NB4 (cell line): ENCODE data around the gene WIPF3.

ENCODE experiments used
- DNase-seq: peaks from one replicate; pipeline ENCODE4 v3.0.0; 2010; ENCODE audit warnings: low read depth
- H3K4me3 ChIP-seq: one replicate; pipeline ENCODE4 v1.5.1; 2011; ENCODE audit warnings: mild to moderate bottlenecking, low read depth, low read length, moderate library complexity
- MYC ChIP-seq: IDR thresholded peaks from 2 replicates; pipeline ENCODE4 v1.6.1; 2011; ENCODE audit warnings: low read depth, low read length
- POLR2A ChIP-seq: IDR thresholded peaks from 2 replicates; pipeline ENCODE4 v1.6.1; 2011; ENCODE audit warnings: mild to moderate bottlenecking; ENCODE audit not compliant: insufficient read length; ENCODE audit errors: extremely low read depth
- TF ChIP-seq, protein P1 (sequence below): IDR thresholded peaks from 2 replicates; pipeline ENCODE4 v1.6.1; 2011; ENCODE audit warnings: low read depth, low read length
- TF ChIP-seq, protein P2 (sequence below): IDR thresholded peaks from one replicate; pipeline ENCODE4 v1.5.1; 2012; ENCODE audit warnings: low read depth, low read length

WIPF3 gene

DNA sequence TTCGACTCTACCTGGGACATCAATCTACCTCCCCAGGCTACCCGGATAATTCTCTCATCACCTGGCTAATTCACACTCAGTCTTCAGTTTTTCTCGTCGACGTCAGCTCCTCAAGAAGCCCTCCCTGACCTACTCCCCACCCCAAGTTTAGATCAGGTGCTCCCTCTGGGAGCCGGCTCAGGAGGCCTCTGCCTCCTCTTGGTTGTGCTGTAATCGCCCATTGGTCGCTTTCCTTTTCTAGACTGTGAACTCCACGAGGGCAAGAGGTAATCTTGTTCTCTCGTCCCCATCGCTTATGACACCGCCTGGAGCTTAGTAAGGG, 461 bp upstream of the WIPF3 start:
- no peak overlapping the region for H3K4me3 ChIP-seq
- DNase-seq, result no peak
- TF ChIP-seq POLR2A (no peak), MYC (no peak)
- TF ChIP-seq, protein P1, sequence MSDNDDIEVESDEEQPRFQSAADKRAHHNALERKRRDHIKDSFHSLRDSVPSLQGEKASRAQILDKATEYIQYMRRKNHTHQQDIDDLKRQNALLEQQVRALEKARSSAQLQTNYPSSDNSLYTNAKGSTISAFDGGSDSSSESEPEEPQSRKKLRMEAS, result no peak
- TF ChIP-seq, protein P2, sequence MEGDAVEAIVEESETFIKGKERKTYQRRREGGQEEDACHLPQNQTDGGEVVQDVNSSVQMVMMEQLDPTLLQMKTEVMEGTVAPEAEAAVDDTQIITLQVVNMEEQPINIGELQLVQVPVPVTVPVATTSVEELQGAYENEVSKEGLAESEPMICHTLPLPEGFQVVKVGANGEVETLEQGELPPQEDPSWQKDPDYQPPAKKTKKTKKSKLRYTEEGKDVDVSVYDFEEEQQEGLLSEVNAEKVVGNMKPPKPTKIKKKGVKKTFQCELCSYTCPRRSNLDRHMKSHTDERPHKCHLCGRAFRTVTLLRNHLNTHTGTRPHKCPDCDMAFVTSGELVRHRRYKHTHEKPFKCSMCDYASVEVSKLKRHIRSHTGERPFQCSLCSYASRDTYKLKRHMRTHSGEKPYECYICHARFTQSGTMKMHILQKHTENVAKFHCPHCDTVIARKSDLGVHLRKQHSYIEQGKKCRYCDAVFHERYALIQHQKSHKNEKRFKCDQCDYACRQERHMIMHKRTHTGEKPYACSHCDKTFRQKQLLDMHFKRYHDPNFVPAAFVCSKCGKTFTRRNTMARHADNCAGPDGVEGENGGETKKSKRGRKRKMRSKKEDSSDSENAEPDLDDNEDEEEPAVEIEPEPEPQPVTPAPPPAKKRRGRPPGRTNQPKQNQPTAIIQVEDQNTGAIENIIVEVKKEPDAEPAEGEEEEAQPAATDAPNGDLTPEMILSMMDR, result no peak

DNA sequence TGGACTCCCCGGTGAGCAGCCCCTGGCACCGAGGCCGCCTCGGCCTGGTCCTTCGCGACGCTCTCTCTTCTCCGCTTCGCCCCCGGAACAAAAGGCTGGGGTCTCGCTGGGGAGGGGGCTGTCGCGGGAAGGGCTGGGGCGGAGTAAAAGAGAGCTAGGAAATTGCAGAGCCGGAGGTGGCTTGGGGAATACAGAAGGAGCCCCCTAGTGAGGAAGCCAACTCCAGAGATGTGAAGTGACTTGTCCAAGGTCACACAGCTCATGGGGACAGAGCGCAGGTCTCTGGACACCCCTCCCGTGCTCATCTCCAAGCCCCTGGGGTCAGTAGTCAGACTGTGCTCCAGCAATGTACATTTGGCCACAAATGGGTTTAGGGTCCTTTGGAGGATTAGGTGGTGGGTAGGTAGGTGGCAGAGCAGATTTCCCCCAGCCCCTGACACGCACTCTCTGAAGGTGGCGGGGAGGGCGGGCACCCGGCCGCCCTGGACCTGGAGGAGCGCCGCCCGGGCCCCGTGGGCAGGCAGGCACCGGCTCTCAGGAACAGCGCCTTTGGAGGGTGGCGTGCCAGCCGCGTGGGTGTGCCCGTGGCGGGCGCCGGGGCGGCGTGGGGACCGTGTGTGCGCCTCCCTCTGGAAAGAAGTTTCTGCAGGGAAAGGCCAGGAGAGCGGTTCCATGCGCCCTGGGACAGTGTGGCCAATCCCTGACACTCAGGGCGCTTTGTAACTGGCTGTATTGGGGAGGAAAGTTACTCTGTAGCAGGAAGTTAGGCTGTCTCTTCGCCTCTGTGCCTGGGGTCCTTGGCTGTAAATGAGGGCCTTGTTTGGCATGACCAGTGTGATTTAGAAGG, 910 bp downstream of the WIPF3 start:
- DNase-seq, result no peak
- TF ChIP-seq POLR2A (no peak), MYC (no peak)
- TF ChIP-seq, protein P1, result no peak
- TF ChIP-seq, protein P2, result no peak
- no peak overlapping the region for H3K4me3 ChIP-seq

DNA sequence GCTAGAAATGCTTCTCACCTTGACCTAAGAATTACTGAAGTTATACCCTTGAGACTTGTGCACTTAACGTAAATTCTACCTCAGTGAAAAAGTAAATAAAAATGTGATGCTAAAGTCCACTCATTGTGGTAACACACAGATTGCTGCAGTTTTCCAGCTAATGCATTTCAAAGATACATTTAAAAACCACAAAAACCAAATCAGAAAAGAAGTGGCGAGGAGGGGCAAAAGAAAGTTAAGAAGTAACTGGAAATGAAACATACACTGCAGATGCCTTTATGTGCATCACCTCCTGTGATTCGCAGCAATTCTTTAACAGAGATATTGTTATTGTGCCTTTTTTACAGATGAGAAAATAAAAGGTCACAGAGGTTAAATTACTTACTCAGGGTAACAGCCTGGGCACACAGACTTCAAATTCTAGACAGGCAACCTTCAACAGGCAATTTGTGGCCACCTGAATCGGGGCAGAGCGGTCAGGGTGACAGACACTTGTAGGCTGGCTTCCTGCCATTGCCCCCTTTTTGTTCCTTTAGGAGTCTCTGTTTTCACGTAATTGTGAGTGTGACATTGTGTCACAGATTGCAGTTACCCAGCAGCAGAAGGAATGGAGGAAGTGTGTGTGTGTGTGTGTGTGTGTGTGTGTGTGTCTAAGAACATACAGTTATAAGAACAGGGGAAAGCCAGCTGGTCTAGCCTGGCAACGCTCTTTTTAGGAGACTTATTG, 1.9 kb downstream of the WIPF3 start:
- no peak for DNase-seq
- TF ChIP-seq POLR2A (no peak), MYC (no peak)
- TF ChIP-seq, protein P1, result no peak
- TF ChIP-seq, protein P2, result no peak
- H3K4me3 ChIP-seq, result no peak overlapping the region

DNA sequence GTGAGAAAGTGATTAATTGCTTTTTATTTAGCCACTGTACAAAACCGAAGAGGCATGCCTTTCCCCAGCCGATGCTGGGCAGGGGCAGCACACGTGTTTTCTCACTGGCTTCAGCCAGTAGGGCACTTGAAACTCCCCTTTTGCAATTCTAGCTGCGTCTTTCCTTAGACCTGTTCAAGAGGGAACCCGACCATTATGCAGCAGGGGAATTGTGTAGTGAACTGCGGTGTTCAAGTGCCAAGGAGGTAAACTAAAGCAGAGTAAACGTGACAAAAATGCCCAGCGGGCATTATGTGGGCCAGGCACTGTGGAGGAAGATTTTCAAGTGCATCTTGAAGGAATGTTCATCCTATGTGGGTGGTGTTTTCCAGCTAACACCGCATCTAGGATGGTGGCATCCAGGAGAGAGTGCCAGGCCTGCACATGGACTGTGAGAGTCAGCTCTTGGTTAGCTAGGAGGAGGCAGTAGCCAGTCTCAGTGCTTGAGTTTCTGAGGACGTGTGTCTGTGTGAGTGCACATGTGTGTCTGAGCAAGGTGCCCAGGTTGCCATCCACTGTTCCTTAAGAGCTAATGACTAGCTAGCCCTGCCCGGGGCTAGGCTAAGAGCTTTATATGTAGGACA, 3.3 kb downstream of the WIPF3 start:
- DNase-seq, result no peak
- H3K4me3 ChIP-seq, result no peak overlapping the region
- TF ChIP-seq, protein P2, result no peak
- TF ChIP-seq, protein P1, result no peak
- TF ChIP-seq MYC (no peak), POLR2A (no peak)

DNA sequence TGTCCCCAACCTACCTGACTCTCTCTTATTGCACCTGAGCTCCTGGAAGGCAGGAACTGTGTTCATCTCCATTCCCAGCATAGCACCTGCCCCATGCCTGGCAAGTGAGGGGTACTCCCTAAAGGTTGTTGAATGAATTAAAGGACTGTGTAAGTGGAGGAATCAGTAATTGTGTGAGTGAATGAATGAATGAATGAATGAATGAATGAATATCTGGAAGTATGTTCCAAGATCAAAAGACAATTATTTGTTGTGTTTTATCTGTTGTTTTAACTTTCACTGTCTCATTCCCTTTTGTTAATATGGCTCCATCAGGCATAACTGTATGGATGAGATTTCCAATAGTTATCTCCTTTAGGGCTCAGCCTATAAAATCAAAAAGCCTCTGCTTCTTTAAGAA, 4.0 kb downstream of the WIPF3 start:
- no peak overlapping the region for H3K4me3 ChIP-seq
- no peak for TF ChIP-seq POLR2A
- no peak for DNase-seq
